ENCODE measurements around the gene CHID1.

GRCh38 chr11:833849-834311 lies 76.7 kb downstream of the CHID1 start:
- TF ChIP-seq CTCF (IDR thresholded peaks at IDR 0.05) (no peak), EP300 (IDR thresholded peaks at IDR 0.05) (no peak), POLR2A (IDR thresholded peaks at IDR 0.05) (no peak)

Measured in tibial nerve (tissue), 4 donors.